HG02763 (cell line): ENCODE data around the gene GPR75.
"Not testable (repeated sequence)": the region's sequence is repeated elsewhere in the genome, so short reads cannot be mapped to it uniquely, and the experiment has no call there.

Source experiments
- ATAC-seq: cut with Tn5 transposase; IDR thresholded peaks from one replicate; pipeline ENCODE4 v1.9.1; 2021; ENCODE audit warnings: mild to moderate bottlenecking, moderate library complexity; ENCODE audit not compliant: unreplicated experiment

GPR75 gene

DNA sequence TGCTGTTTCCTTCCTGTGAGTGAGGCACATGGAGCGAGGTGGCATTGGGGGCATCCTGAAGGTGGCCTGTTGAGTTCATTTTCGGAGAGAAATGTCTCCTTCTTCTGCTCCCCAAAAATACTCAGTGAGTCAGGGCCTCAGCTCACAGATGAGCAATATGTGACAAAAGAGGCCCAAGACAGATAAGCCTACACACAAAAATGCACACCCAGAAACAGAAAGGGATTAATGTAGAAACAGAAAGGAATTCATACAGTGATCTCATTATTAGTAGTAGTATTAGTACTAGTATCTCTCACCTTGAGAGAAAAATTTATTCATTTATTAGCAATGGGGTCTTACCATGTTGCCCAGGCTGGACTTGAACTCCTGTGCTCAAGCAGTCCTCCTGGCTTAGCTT is 5.1 kb downstream of the GPR75 start:
- ATAC-seq: no peak

DNA sequence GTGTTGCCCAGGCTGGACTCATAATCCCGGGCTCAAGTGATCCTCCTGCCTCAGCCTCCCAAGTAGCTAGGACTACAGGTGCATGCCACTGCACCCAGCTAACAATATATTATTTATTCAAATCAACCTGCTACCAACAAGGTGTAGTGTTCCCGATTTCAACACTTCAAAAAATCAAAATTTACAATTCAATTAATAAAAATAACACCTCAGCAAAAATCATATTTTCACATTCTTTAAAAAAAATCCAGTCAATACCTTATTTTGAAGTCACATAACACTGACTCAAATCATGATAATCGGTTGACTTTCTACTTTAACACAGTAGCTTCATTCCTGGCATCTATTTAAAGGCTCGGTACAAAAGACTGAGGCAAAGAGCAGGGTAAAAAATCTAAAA is 7.2 kb downstream of the GPR75 start:
- ATAC-seq: no peak

DNA sequence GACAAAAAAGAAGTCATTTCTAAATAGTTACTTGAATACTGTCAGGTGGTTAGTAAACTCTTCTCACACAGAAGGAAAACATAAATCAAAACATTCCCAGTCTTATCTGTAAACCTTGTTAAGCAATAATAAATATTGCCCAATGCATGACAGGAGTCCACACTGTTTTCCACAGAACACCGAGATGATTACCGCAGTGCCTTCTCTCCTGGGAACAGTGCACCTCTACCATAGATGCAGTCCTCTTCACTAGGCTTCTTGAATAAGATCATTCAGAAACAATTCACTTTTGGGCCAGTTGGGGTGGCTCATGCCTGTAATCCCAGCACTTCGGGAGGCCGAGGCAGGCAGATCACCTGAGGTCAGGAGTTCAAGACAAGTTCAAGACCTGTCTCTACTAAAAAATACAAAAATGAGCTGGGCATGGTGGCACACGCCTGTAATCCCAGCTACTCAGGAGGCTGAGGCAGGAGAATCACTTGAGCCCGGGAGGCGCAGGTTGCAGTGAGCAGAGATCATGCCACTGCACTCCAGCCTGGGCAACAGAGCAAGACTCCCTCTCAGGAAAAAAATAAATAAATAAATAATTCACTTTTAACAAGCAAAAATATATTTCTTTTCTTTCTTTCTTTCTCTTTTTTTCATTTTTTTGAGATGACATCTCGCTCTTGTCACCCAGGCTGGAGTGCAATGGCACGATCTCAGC is 8.6 kb downstream of the GPR75 start:
- ATAC-seq: not testable (repeated sequence)

DNA sequence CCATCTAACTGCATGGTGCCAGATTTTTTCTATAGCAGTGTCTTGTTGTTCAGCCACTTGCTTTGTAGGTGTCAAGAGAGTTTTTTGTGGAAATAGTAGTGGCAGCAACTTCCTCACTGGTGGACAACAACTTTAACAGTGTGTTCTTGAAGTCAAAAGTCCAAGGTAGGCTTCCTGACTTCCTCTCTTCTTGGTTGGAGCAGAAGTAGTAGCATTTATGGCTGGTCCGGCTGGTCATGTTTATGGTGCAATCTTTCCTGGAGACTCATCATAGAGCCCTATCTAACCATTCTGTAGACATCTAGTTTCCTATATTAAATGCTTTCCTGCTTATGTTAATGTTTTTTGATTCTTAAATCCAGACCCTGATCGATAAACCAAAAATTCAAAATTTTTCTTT is 11.7 kb downstream of the GPR75 start:
- no peak for ATAC-seq

DNA sequence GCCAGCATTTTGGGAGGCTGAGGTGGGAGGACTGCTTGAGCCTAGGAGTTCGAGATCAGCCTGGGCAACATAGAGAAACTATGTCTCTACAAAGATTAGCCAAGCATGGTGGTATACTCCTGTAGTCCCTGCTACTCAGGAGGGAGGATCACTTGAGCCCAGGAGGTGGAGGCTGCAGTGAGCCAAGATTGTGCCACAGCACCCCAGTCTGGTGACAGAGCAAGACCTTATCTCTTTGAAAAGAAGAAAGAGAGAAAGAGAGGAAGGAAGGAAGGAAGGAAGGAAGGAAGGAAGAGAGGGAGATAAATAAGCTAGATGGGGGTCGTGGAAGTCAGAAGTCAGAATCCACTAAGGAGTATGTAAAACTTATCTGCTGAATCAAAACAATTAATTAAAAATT is 16.2 kb downstream of the GPR75 start:
- ATAC-seq: no peak

DNA sequence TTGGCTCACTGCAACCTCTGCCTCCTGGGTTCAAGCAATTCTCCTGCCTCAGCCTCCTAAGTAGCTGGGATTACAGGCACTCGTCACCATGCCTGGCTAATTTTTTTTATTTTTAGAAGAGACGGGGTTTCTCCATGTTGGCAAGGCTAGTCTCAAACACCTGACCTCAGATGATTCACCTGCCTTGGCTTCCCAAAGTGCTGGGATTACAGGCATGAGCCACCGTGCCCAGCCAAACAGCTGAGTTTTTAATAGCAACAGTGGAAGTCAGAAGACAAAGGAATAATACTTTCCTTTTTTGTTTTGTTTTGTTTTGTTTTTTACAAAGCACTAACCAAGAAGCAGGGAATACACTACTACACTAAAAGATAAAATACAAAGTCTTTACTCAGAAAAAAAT is 16.9 kb downstream of the GPR75 start:
- ATAC-seq: no peak

DNA sequence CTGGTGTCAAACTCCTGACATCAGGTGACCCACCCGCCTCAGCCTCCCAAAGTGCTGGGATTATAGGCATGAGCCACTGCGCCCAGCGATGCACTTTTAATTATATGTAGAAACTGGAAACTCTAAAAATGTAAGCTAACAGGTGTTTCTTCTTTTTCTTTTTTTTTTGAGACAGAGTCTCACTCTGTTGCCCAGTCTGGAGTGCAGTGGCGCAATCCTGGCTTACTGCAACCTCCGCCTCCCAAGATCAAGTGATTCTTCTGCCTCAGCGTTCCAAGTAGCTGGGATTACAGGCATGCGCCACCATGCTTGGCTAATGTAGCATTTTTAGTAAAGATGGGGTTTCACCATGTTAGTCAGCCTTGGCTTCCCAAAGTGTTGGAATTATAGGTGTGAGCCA is 18.1 kb downstream of the GPR75 start:
- not testable (repeated sequence) for ATAC-seq

DNA sequence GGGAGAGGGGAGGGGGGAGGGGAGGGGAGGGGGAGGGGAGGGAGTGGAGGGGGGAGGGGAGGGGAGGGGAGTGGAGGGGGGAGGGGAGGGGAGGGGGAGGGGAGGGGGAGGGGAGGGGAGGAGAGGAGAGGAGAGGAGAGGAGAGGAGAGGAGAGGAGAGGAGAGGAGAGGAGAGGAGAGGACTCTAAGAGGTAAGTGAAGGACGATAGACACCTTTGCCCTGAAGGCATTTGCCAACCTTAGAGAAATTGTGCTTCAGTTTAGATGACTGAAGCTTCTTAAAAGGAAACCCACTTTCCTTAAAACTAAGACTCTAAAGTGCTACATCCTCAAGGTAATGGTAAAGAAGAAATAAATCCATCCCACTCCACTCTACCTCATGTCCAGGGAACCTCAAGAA is 19.2 kb downstream of the GPR75 start:
- no peak for ATAC-seq

DNA sequence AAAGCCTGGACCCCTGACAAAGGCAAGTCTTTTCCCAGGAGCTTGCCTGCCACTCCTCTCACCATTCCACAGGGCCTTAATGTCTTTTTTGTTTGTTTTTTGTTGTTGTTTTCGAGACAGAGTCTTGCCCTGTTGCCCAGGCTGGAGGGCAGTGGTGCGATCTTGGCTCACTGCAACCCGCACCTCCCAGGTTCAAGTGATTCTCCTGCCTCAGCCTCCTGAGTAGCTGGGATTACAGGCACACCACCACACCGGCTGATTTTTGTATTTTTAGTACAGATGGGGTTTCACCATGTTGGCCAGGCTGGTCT is 29.8 kb downstream of the GPR75 start:
- not testable (repeated sequence) for ATAC-seq

DNA sequence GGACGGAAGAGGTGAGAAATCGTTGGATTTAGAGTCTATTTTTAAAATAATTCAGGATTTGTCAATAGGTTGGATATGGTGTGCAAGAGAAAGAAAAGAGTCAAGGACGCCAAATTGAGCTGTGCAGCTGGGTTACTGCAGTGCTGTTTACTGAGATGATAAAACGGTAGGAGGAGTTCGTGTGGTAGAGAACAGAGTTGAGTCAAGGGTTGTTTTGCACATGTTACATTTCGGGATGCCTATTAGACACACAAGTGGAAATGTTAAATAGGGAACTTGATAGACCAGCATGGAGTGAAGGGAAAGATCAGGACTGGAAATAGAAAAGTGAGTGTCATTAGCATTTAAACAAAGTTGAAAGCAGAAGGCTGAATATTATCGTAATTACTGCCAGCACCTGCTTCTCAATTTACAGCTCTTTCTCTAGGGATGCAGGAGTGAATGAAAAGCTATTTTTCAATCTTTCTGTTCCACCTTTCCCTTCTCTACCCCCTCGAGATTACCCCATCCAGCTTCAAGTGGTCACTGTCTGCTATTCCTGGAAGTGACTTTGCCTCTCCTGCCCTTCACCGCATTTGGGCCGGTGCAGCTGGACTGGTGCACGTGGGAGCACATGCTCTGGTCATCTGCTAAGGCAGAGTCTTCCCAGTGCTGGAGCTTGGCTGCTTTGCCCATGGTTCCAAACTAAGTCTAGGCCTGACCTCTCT is 30.3 kb downstream of the GPR75 start:
- no peak for ATAC-seq

DNA sequence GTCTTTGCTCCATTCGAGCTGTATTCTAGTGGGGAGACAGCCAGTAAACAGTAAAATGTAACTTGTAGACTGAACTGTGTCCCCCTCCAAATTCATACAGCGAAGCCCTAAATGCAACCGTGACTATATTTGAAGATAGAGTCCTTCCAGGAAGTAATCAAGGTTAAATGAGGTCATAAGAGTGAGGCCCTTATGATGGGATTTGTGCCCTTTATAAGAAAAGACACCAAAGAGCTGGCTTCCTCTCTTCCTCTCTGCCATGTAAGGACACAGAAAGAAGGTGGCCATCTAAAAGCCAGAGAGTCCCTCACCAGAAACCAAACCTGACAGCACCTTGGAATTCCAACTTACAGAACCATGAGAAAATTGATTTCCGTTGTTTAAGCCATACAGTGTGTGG is 31.4 kb downstream of the GPR75 start:
- ATAC-seq: no peak

DNA sequence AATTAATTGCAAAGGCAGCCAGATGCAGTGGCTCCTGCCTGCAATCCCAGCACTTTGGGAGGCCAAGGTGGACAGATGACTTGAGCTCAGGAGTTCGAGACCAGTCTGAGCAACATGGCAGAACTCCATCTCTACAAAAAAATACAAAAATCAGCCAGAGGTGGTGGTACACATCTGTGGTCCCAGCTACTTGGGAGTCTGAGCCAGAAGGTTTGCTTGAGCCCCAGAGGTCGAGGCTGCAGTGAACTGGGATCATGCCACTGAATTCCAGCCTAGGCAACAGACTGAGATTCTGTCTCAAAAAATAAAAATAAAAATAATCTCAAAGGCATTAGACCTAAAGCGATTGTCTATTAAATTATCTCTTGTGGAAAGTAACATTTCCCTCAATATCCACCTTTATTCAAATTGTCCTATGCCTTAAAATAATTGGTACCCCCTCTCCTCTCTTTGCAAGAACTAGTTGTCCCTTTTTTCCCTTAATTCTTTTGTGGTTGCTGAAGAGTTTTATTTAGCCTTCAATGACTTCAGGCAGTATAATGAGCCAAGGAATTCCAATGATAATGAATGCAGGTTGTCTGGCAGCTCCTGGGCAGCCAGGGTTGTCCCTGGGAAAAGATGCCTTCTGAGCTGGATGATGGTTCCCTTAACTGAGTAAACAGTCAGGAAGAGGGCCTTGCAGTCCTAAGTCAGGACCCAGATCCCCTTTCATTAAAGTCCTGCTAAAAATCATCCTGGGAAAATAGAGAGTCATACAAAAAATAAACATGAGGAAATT is 32.2 kb downstream of the GPR75 start:
- ATAC-seq: no peak

DNA sequence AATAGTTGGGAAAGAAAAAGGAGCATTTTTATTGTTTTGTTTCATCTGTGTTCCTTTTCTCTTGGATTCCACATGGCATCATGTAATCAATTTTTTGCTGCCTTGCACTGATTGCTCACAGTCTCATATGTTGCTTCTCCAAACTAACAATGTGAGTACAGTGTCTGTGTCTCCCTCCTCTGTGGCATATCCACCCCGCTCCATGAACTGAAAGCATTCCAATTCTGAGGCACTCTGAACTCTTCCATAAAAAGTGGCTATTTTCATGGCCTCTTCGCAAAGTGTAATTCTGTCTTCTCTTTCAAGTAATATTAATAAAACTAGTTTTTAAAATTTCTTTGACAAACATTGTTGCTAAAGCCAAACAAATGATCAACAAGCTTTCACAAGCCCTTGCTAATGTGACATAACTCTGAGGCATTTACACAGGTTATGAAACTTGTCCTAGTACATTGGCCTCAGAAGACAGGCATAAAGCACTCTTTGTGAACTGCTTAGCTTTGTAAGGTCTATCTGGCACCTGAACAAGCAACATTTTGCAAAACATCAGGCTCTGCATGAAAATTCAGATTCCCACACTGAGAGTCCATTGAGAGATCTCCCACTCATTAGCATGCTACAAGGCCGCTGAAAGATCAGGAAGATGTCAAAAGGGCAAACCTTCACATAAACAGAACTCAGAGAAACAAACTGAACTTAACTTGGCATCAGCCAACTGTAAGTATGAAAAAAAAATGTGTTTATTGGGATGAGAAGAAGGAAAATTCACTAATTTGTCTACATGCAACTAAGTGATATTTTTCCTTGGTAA is 33.0 kb downstream of the GPR75 start:
- no peak for ATAC-seq

DNA sequence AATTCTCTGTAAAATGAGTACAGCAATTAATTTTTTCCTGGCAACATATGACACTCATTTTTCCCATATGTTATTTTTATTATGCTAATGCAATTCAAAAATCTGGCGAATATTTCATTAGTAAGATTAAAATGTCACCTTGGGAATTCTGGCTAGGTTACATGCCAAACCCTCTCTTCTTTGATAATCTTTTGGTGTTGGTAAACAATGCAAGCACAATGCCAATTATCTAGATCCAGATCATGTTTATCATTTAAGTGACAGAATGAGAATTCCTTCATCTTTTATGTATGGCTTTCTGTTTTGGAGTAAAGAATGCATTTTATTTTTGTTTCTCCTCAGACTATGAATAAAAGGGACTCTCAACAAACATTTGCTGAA is 33.7 kb downstream of the GPR75 start:
- ATAC-seq: no peak

DNA sequence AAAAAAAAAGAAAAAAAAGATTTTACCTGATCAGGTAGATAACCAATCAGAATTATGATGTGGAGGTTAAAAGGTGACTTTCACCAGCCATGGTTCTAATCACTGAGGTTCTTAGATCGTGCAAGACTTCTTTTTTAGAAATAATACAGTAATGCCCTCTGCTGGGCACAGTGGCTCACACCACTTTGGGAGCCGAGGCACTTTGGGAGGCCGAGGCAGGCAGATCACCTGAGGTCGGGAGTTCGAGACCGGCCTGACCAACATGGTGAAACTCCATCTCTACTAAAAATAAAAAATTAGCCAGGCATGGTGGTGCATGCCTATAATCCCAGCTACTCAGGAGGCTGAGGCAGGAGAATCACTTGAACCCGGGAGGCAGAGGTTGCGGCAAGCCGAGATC is 36.1 kb downstream of the GPR75 start:
- ATAC-seq: not testable (repeated sequence)

DNA sequence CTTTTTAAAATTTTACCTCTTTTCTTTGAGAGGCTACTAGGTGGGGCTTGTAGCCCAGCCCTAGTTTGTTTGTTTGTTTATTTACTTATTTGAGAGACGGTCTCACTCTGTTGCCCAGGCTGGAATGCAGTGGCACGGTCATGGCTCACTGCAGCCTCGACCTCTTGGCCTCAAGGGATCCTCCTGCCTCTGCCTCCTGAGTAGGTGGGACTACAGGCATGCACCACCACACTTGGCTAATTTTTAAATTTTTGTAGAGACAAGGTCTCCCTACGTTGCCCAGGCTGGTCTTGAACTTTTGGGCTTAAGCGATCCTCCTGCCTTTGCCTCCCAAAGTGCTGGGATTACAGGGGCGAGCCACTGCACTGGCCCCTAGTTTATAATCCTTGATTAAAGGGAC is 38.0 kb downstream of the GPR75 start:
- ATAC-seq: no peak

DNA sequence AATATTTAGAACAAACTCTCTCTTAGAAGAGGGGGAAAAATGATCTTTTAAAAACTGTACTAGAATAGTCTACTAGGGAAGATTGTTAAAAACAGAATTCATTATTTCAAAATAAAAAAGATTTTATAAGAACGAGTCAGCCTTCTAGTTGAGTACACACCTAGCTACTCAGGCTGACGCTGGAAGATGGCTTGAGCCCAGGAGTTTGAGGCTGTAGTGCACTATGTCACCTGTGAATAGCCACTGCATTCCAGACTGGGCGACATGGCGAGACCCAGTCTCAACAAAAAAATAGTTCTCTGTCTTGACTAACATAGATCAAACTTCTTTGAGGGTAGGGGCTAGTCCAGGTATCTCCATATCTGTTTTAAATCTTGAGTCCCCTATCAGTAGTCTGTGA is 39.1 kb downstream of the GPR75 start:
- no peak for ATAC-seq

DNA sequence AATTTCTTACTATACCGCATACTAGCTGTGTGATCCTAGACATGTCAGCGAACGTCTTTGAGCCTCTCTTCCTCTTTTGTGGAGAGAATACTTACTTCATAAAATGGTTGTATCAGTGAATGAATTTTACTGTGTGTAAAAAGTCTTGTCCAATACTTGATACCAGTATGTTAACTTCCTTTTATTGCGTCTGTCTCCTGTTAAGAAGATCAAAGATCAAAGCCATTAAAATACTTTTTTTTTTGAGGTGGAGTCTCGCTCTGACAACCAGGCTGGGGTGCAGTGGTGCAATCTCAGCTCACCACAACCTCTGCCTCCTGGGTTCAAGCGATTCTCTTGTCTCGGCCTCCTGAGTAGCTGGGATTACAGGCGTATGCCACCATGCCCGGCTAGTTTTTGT is 39.7 kb downstream of the GPR75 start:
- no peak for ATAC-seq

DNA sequence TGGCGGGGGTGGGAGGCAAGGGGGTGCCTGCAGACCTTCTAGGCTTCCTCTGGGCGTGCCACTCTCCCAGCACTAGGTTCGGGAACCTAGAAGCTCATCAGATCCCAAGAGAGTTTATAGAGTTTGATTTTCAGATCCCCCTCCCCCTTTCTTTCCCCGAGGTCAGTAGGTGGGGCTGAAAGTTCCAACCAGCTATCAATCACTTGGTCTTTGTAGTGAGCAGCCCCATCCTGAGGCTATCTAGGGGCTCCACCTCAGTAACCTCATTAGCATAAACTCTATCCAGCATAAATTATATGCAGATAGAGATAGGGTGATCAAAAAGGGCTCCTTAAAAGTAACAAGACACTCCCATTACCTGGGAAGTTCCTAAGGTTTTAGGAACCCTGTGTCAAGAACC is 40.1 kb downstream of the GPR75 start:
- no peak for ATAC-seq

DNA sequence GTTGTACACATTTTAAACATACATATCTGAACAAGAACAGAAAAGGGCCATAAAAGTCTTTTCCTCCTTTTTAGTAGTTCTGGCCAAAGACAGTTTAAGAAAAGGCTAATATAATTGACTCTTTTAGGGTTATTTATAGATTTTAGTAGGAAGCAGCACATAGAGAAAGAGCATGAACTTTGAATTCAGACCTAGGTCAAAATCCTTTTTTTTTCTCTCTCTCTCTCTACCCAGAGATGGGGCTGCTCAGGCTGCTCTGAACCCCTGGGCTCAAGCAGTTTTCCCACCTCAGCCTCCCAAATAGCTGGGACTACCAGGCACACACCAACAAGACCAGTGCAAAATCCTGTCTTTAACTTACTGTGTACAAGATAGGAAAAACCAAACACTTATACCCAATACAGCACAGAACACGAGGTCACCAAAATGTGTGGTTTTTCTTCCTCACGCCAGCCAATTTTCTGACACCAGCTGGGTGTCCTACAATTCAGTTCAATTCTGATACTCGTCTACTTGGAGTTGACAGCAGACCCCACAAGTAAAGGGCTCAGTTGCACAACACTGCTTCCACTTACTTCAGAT is 40.8 kb downstream of the GPR75 start:
- ATAC-seq: no peak

DNA sequence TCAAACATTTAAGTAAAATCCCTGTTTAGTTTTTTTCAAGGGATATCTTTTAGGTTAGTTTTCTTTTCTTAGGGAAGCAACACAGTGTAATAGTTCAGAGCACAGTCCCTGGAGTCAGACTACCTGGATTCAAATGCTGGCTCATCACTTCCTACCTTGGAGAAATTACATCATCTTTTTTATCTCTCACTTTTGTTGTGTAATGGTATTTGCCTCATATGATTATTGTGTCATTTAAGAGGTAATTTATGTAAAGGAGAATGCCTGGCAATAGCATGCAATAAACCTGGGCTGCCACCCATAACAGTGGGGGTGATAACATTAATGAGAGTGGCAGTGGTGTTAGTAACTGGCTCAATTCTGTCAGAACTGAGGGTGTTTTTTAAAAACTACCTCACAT is 46.6 kb downstream of the GPR75 start:
- no peak for ATAC-seq
